ENCODE data around the gene SLC50A1.

The SLC50A1 gene

GRCh38 chr1:155134880-155135414 lies 705 bp upstream of the SLC50A1 start:
- peaks cover 5% of the 10 kb centered on the region; the same call in 1 of the 2 replicates for H3K79me2 ChIP-seq (ENCODE audit: insufficient read depth, low read length)

GRCh38 chr1:155136748-155137147 lies 1.1 kb downstream of the SLC50A1 start:
- Histone ChIP-seq H3K79me2 (ENCODE audit: insufficient read depth, low read length) (peaks cover 8% of the 10 kb centered on the region; the same call in 1 of the 2 replicates), H4K20me1 (ENCODE audit: low read depth, low read length) (no peaks in the 10 kb centered on the region), H3K4me3 (ENCODE audit: insufficient read depth, low read length, poor library complexity, severe bottlenecking) (peak overlapping the region; percentile 82), H3K9me2 (replicated peaks; ENCODE audit: insufficient read depth, low read length) (no peaks in the 10 kb centered on the region), H3K9ac (ENCODE audit: low read length) (peak overlapping the region; percentile 78), H3K9me3 (ENCODE audit: insufficient read depth, low read length) (no peaks in the 10 kb centered on the region), H3K4me2 (ENCODE audit: low read depth, low read length, poor library complexity, severe bottlenecking) (peak overlapping the region; percentile 76), H3K27me3 (ENCODE audit: low read length) (no peaks in the 10 kb centered on the region), H3F3A (ENCODE audit: insufficient read depth) (peaks cover 24% of the 10 kb centered on the region), H3K27ac (ENCODE audit: low read depth, low read length) (peak overlapping the region; percentile 74), H3K36me3 (ENCODE audit: low read length) (no peaks in the 10 kb centered on the region), H2AFZ (ENCODE audit: low read depth, low read length, severe bottlenecking) (no peak overlapping the region)
- no peak for TF ChIP-seq CTCF (IDR thresholded peaks at IDR 0.05; ENCODE audit: insufficient read depth, low read length, poor library complexity, severe bottlenecking)
- no peak for TF ChIP-seq EZH2phosphoT487 (conservative IDR thresholded peaks at IDR 0.05; ENCODE audit: low read length)

More at GRCh38 chr1:155134880-155135414, 705 bp upstream of the SLC50A1 start:
- Histone ChIP-seq H3F3A (ENCODE audit: insufficient read depth) (peaks cover 24% of the 10 kb centered on the region), H4K20me1 (ENCODE audit: low read depth, low read length) (no peaks in the 10 kb centered on the region), H2AFZ (ENCODE audit: low read depth, low read length, severe bottlenecking) (peak overlapping the region; percentile 56), H3K9me2 (replicated peaks; ENCODE audit: insufficient read depth, low read length) (no peaks in the 10 kb centered on the region), H3K9me3 (ENCODE audit: insufficient read depth, low read length) (no peaks in the 10 kb centered on the region), H3K36me3 (ENCODE audit: low read length) (no peaks in the 10 kb centered on the region), H3K9ac (ENCODE audit: low read length) (peak overlapping the region; percentile 78), H3K4me2 (ENCODE audit: low read depth, low read length, poor library complexity, severe bottlenecking) (peak overlapping the region; percentile 76), H3K4me3 (ENCODE audit: insufficient read depth, low read length, poor library complexity, severe bottlenecking) (peak overlapping the region; percentile 82), H3K27me3 (ENCODE audit: low read length) (no peaks in the 10 kb centered on the region), H3K27ac (ENCODE audit: low read depth, low read length) (0 out of 2 replicates have a peak overlapping the region, but pooled peaks have one; percentile 35)
- TF ChIP-seq EZH2phosphoT487 (conservative IDR thresholded peaks at IDR 0.05; ENCODE audit: low read length) = no peak
- no peak for TF ChIP-seq CTCF (IDR thresholded peaks at IDR 0.05; ENCODE audit: insufficient read depth, low read length, poor library complexity, severe bottlenecking)

GRCh38 chr1:155137154-155137949 lies 1.7 kb downstream of the SLC50A1 start:
- Histone ChIP-seq H2AFZ (ENCODE audit: low read depth, low read length, severe bottlenecking) (no peak overlapping the region), H3K4me2 (ENCODE audit: low read depth, low read length, poor library complexity, severe bottlenecking) (peak overlapping the region; percentile 76), H3K27ac (ENCODE audit: low read depth, low read length) (peak overlapping the region; percentile 74), H3K79me2 (ENCODE audit: insufficient read depth, low read length) (peaks cover 8% of the 10 kb centered on the region; the same call in 1 of the 2 replicates), H3K27me3 (ENCODE audit: low read length) (no peaks in the 10 kb centered on the region), H3F3A (ENCODE audit: insufficient read depth) (peaks cover 24% of the 10 kb centered on the region), H3K9me2 (replicated peaks; ENCODE audit: insufficient read depth, low read length) (no peaks in the 10 kb centered on the region), H3K36me3 (ENCODE audit: low read length) (no peaks in the 10 kb centered on the region), H3K4me3 (ENCODE audit: insufficient read depth, low read length, poor library complexity, severe bottlenecking) (no peak overlapping the region), H3K9ac (ENCODE audit: low read length) (peak overlapping the region; percentile 78), H4K20me1 (ENCODE audit: low read depth, low read length) (no peaks in the 10 kb centered on the region), H3K9me3 (ENCODE audit: insufficient read depth, low read length) (no peaks in the 10 kb centered on the region)
- TF ChIP-seq CTCF (IDR thresholded peaks at IDR 0.05; ENCODE audit: insufficient read depth, low read length, poor library complexity, severe bottlenecking) = no peak
- no peak for TF ChIP-seq EZH2phosphoT487 (conservative IDR thresholded peaks at IDR 0.05; ENCODE audit: low read length)
